Lower lobe of right lung (tissue), 2 donors: ENCODE measurements around the gene PRKCZ. TPM values are rescaled to one million over a fixed set of nuclear protein-coding genes. Genes with fewer than 3 reads are reported as not detected.

Experiments used
- ATAC-seq, 2 donors: fragments of 200-7000 bp; cut with Tn5 transposase; one replicate each; pipeline ENCODE4 v1.9.1; 2020 to 2022; ENCODE audit warnings: mild to moderate bottlenecking in 2 of 2, moderate library complexity in 2 of 2
- DNase-seq: peaks from one replicate; pipeline ENCODE4 v3.0.0-alpha.2; 2020
- H3K27ac ChIP-seq: fragments of 200-600 bp; one replicate; pipeline ENCODE4 v1.8.0; 2022
- H3K27me3 ChIP-seq: fragments of 200-600 bp; one replicate; pipeline ENCODE4 v1.8.0; 2022; ENCODE audit warnings: low read depth
- H3K36me3 ChIP-seq: fragments of 200-600 bp; one replicate; pipeline ENCODE4 v1.8.0; 2022; ENCODE audit warnings: mild to moderate bottlenecking
- H3K4me1 ChIP-seq: fragments of 200-600 bp; one replicate; pipeline ENCODE4 v1.8.0; 2022
- H3K4me3 ChIP-seq: fragments of 200-600 bp; one replicate; pipeline ENCODE4 v1.8.0; 2022; ENCODE audit warnings: mild to moderate bottlenecking
- H3K9me3 ChIP-seq: fragments of 200-600 bp; one replicate; pipeline ENCODE4 v1.8.0; 2022
- intact Hi-C: fragments of 100-400 bp; cut with DNase I; formaldehyde crosslinking; loops from one replicate; pipeline ENCODE4 v1.11.0; 2022
- total RNA-seq: library from RNA; stranded (reverse); fragmentation: NEBNext Ultra II Directional; extraction: Animal tissue kit (Norgen Biotek cat#: 25700); gene quantifications from one replicate; pipeline ENCODE4 v1.2.1, GENCODE V29; 2021
- TF ChIP-seq, protein P1 (sequence below): fragments of 200-600 bp; IDR thresholded peaks from one replicate; pipeline ENCODE4 v1.8.0; 2022; ENCODE audit warnings: antibody characterized with exemption, mild to moderate bottlenecking
- donor health status: DM: no; HTN: yes; CAD: no; lungs with severe emphysema.

The PRKCZ gene
- total RNA-seq, 1 donor from 2014 or later, result 97.6 TPM

GRCh38 chr1:2214541-2215241 lies 164.5 kb downstream of the PRKCZ start:
- no peak overlapping the region for H3K4me3 ChIP-seq
- H3K36me3 ChIP-seq, result no peaks in the 10 kb centered on the region
- peak in 1 of 2 donors; percentile 21 for ATAC-seq
- TF ChIP-seq, protein P1, sequence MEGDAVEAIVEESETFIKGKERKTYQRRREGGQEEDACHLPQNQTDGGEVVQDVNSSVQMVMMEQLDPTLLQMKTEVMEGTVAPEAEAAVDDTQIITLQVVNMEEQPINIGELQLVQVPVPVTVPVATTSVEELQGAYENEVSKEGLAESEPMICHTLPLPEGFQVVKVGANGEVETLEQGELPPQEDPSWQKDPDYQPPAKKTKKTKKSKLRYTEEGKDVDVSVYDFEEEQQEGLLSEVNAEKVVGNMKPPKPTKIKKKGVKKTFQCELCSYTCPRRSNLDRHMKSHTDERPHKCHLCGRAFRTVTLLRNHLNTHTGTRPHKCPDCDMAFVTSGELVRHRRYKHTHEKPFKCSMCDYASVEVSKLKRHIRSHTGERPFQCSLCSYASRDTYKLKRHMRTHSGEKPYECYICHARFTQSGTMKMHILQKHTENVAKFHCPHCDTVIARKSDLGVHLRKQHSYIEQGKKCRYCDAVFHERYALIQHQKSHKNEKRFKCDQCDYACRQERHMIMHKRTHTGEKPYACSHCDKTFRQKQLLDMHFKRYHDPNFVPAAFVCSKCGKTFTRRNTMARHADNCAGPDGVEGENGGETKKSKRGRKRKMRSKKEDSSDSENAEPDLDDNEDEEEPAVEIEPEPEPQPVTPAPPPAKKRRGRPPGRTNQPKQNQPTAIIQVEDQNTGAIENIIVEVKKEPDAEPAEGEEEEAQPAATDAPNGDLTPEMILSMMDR, result no peak
- intact Hi-C loops, result no loop called here
- H3K27me3 ChIP-seq, result no peaks in the 10 kb centered on the region
- H3K4me1 ChIP-seq, result peaks cover 35% of the 10 kb centered on the region
- no peaks in the 10 kb centered on the region for H3K9me3 ChIP-seq
- peak; percentile 64 for DNase-seq
- H3K27ac ChIP-seq, result peak overlapping the region; percentile 97

DNA sequence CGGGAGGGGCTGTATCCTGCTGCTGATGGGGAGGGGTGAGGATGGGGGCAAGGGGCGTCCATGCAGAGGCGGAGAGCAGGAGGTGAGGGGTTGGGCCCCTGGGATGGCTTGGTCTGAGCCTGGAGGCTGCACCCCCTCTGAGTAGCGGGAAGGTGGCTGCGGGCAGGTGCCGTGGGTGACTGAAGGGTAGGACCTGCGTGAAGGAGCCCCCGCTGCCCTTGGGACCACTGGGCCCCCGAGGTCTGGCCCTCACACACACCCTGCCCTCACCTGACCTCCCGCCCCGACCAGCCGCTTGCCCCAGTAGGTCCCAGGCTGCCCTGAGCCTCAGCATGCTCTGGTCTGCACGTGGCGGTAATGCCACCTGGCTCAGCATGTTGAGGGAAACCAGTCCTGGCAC lies 165.1 kb downstream of the PRKCZ start:
- intact Hi-C loops, result no loop called here
- Histone ChIP-seq H3K4me1 (peaks cover 32% of the 10 kb centered on the region), H3K36me3 (no peaks in the 10 kb centered on the region), H3K27me3 (no peaks in the 10 kb centered on the region), H3K9me3 (no peaks in the 10 kb centered on the region), H3K27ac (peak overlapping the region; percentile 97), H3K4me3 (no peak overlapping the region)
- ATAC-seq, result no peak
- TF ChIP-seq, protein P1, result no peak
- no peak for DNase-seq

DNA sequence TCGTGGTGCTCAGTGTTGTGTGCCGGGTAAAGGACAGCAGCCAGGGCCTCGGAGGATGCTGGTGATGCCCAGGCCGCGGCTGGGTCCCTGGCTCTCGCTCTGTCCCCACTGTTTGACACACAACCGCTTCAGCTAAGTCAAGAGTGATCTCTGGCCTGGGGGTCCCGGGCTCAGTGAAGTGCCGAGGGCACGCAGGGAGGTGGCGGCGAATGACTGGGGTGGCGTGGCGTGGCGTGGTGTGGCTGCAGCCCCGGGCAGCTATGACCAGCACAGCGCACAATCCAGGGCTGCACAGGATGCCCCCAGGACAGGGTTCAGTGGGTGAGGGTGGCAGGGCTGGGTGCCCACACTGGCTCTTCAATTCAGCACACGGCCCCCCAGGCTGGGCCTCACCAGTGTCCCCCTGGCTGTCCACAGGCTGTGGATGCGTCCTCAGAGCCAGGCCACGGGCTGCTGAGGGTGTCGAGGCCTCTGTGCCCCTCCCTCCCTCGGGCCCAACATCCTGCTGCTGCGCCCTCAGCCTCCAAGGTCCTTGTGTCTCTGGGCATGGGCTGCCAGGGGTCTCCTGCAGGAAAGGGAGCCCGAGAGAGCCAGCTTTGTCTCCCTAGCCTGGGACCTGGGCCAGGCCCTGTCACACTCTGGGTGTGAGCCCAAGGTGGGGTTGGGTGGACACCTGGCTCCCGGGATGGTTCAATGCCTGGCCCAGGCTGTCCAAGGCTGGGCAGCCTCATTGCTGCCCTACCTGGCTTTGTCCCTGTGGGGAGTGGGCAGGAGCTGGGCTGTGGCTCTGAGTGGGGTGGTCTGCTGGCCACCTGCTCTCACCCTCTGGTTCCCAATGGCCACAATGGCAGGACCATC lies 165.9 kb downstream of the PRKCZ start:
- DNase-seq (no peak), ATAC-seq (no peak)
- peaks cover 32% of the 10 kb centered on the region for H3K4me1 ChIP-seq
- H3K27me3 ChIP-seq, result no peaks in the 10 kb centered on the region
- H3K4me3 ChIP-seq, result no peak overlapping the region
- no peaks in the 10 kb centered on the region for H3K9me3 ChIP-seq
- TF ChIP-seq, protein P1, result no peak
- no peaks in the 10 kb centered on the region for H3K36me3 ChIP-seq
- no peak overlapping the region for H3K27ac ChIP-seq
- intact Hi-C loops, result no loop called here

GRCh38 chr1:2216767-2217058 lies 166.5 kb downstream of the PRKCZ start:
- TF ChIP-seq, protein P1, result no peak
- ATAC-seq (no peak), DNase-seq (no peak)
- H3K27ac ChIP-seq, result no peak overlapping the region
- peaks cover 32% of the 10 kb centered on the region for H3K4me1 ChIP-seq
- H3K4me3 ChIP-seq, result no peak overlapping the region
- H3K36me3 ChIP-seq, result no peaks in the 10 kb centered on the region
- H3K9me3 ChIP-seq, result no peaks in the 10 kb centered on the region
- H3K27me3 ChIP-seq, result no peaks in the 10 kb centered on the region
- intact Hi-C loops, result no loop called here

DNA sequence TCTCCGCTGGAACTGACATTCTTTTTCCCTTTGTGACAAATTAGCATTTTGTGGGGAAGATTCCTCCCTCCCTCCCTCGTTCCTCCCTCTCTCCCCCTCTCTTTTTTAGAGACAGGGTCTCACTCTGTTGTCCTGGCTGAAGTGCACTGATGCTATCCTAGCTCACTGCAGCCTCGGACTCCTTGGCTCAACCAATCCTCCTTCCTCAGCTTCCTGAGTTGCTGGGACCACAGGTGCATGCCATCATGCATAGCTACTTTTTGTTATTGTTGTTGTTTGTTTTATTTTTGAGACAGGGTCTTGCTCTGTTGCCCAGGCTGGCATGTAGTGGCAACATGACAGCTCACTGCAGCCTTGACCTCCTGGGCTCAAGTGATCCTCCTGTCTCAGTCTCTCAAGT lies 171.1 kb downstream of the PRKCZ start:
- Histone ChIP-seq H3K27ac (no peak overlapping the region), H3K9me3 (no peaks in the 10 kb centered on the region), H3K27me3 (no peaks in the 10 kb centered on the region), H3K4me3 (no peak overlapping the region), H3K4me1 (peaks cover 7% of the 10 kb centered on the region), H3K36me3 (no peaks in the 10 kb centered on the region)
- DNase-seq (no peak), ATAC-seq (no peak)
- TF ChIP-seq, protein P1, result no peak
- intact Hi-C loops, result no loop called here
